Endothelial cell of hepatic sinusoid (primary cell): ENCODE data around the gene SOS1.

ENCODE experiments used
- in situ Hi-C: cut with HindIII; loops from 2 replicates; pipeline ENCODE4 v1.10.0; 2017; ENCODE audit warnings: low sequenced_read_pairs

The SOS1 gene

GRCh38 chr2:38937548-38937947, 183.3 kb downstream of the SOS1 start:
- in situ Hi-C loops, result loop anchor here (25.0 kb wide), 1 partner anchor 275 kb away; no protein-coding TSS in a partner anchor

- in situ Hi-C loops, result loop anchor here (25.0 kb wide), 1 partner anchor 276 kb away; no protein-coding TSS in a partner anchor
Measured at GRCh38 chr2:38936516-38936915, 184.3 kb downstream of the SOS1 start.

GRCh38 chr2:38935568-38936172, 185.2 kb downstream of the SOS1 start:
- in situ Hi-C loops, result loop anchor here (25.0 kb wide), 1 partner anchor 277 kb away; no protein-coding TSS in a partner anchor

GRCh38 chr2:38934742-38935141, 186.1 kb downstream of the SOS1 start:
- in situ Hi-C loops, result loop anchor here (25.0 kb wide), 1 partner anchor 278 kb away; no protein-coding TSS in a partner anchor

GRCh38 chr2:38933653-38934052, 187.2 kb downstream of the SOS1 start:
- in situ Hi-C loops, result loop anchor here (25.0 kb wide), 1 partner anchor 279 kb away; no protein-coding TSS in a partner anchor

DNA sequence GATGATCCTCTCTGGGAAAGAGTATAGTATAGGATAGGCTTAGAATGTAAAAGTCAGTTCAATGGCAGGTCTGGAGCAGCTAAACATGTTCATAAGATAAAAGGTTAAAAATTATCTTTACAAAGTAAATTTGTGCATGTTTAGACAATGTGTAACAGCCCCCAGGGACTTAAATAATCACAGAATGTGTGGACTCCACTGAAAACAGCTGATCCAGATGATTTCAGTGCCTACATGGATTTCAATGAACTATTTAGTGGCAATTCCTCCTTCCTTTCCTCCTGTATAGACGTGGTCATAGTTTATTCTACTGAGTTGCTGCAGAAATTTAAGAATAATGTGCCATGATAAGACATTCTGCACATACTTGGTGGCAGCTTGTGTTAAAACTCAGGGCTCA, 188.3 kb downstream of the SOS1 start:
- in situ Hi-C loops, result loop anchor here (25.0 kb wide), 1 partner anchor 280 kb away; no protein-coding TSS in a partner anchor
